GM12874 (cell line): ENCODE results near the gene COL19A1.

Experiments
- CTCF ChIP-seq: IDR thresholded peaks from 2 replicates; pipeline ENCODE4 v1.5.1; 2011; ENCODE audit warnings: low read depth, mild to moderate bottlenecking, control low read depth, low read length, moderate library complexity; ENCODE audit not compliant: insufficient read depth

COL19A1 gene

GRCh38 chr6:69936674-69937363, 70.5 kb downstream of the COL19A1 start:
- no peak for TF ChIP-seq CTCF

GRCh38 chr6:69937402-69938136, 71.2 kb downstream of the COL19A1 start:
- TF ChIP-seq CTCF: no peak

- TF ChIP-seq CTCF: no peak
These were observed 76.1 kb downstream of the COL19A1 start for GRCh38 chr6:69942485-69942884.

- TF ChIP-seq CTCF: no peak
These were observed 78.8 kb downstream of the COL19A1 start for GRCh38 chr6:69945192-69945591.

- no peak for TF ChIP-seq CTCF
These were observed 82.2 kb downstream of the COL19A1 start for GRCh38 chr6:69948479-69949114.

- no peak for TF ChIP-seq CTCF
These were observed 87.1 kb downstream of the COL19A1 start for GRCh38 chr6:69953491-69953890.

GRCh38 chr6:69954733-69955132, 88.4 kb downstream of the COL19A1 start:
- no peak for TF ChIP-seq CTCF
